IPS-15b (cell line): ENCODE results near the gene NCAPG2.

Experiments
- H3K27me3 ChIP-seq: one replicate; pipeline ENCODE4 v1.6.1; 2013; ENCODE audit warnings: low read length; ENCODE audit not compliant: control insufficient read depth, insufficient read depth
- H3K36me3 ChIP-seq: one replicate; pipeline ENCODE4 v1.6.1; 2013; ENCODE audit warnings: low read length; ENCODE audit not compliant: control insufficient read depth, insufficient read depth
- H3K4me1 ChIP-seq: one replicate; pipeline ENCODE4 v1.6.1; 2013; ENCODE audit warnings: mild to moderate bottlenecking, low read length; ENCODE audit not compliant: control insufficient read depth, insufficient read depth
- H3K4me3 ChIP-seq: one replicate; pipeline ENCODE4 v1.5.1; 2013; ENCODE audit warnings: low read depth, low read length
- H3K9ac ChIP-seq: one replicate; pipeline ENCODE4 v1.6.1; 2013; ENCODE audit warnings: low read depth, mild to moderate bottlenecking, low read length
- H3K9me3 ChIP-seq: one replicate; pipeline ENCODE4 v1.6.1; 2013; ENCODE audit warnings: mild to moderate bottlenecking, low read length; ENCODE audit not compliant: control insufficient read depth, insufficient read depth

Gene NCAPG2

DNA sequence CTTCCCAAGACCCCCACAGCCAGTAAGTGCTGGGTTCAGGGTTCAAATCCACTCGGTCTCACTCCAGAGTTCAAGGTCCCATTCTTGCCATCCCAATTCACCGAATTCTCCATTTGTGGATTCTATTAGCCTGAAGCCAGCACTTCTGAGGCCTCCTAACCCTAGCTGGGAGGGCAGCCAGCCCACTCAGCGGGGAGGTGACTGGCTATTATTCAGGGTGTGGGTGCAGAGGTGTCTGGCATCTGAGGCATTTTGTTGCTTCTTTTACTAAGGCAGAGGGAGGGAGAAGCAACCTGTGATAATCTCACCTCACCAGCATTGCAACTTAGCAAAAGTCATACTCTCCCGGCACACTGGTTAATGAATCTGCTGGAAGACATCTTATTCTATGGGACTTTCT lies 108.3 kb downstream of the NCAPG2 start:
- no peak overlapping the region for H3K9ac ChIP-seq
- H3K27me3 ChIP-seq, result peaks cover 32% of the 10 kb centered on the region
- H3K4me3 ChIP-seq, result no peak overlapping the region
- no peaks in the 10 kb centered on the region for H3K4me1 ChIP-seq
- H3K36me3 ChIP-seq, result no peaks in the 10 kb centered on the region
- no peaks in the 10 kb centered on the region for H3K9me3 ChIP-seq

DNA sequence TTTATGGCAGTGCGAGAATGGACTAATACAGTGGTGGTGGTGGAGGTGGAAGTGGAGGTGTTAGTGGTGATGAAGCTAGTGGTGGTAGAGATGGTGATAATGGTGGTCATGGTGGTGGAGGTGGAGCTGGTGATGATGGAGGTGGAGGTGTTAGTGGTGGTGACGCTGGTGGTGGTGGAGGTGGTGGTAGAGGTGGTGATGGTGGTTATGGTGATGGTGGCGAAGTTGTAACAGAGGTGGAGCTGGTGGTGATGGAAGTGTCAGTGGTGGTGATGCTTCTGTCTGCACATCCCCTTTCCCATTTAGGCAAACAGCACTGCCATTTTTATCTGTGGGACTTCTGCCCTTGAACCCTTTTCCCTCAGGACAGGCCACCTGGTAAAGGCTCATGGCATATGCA lies 109.5 kb downstream of the NCAPG2 start:
- Histone ChIP-seq H3K4me3 (no peak overlapping the region), H3K4me1 (no peaks in the 10 kb centered on the region), H3K27me3 (peaks cover 42% of the 10 kb centered on the region), H3K9me3 (no peaks in the 10 kb centered on the region), H3K9ac (no peak overlapping the region), H3K36me3 (no peaks in the 10 kb centered on the region)

DNA sequence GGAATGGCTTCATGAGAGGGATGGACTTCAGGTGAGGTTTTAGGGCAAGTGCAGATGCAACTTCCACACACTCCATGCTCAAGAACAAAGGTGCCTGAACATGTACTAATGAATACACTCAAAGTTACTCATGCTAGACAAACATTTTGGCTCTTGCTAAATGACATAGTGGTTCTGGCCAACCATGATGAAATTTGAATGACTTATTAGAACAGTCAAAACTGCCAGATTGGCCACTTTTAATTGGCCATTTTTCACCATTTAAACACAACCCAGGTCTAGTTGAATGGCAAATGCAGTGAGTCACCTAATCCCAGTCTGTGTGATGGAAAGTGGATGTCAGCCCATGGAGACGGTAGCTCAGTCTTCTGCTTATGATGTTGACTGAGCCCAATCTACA lies 112.1 kb downstream of the NCAPG2 start:
- Histone ChIP-seq H3K9ac (no peak overlapping the region), H3K4me1 (peaks cover 5% of the 10 kb centered on the region), H3K9me3 (no peaks in the 10 kb centered on the region), H3K27me3 (peaks cover 62% of the 10 kb centered on the region), H3K36me3 (no peaks in the 10 kb centered on the region), H3K4me3 (no peak overlapping the region)

- H3K27me3 ChIP-seq, result peaks cover 62% of the 10 kb centered on the region
- no peak overlapping the region for H3K9ac ChIP-seq
Measured at GRCh38 chr7:158591944-158592343, 112.7 kb downstream of the NCAPG2 start.

GRCh38 chr7:158590181-158590530 lies 114.4 kb downstream of the NCAPG2 start:
- peaks cover 5% of the 10 kb centered on the region for H3K4me1 ChIP-seq
- H3K27me3 ChIP-seq, result peaks cover 74% of the 10 kb centered on the region
- no peaks in the 10 kb centered on the region for H3K9me3 ChIP-seq
- H3K36me3 ChIP-seq, result no peaks in the 10 kb centered on the region
- no peak overlapping the region for H3K9ac ChIP-seq
- H3K4me3 ChIP-seq, result no peak overlapping the region

More at GRCh38 chr7:158591944-158592343, 112.7 kb downstream of the NCAPG2 start:
- Histone ChIP-seq H3K4me3 (no peak overlapping the region), H3K9me3 (no peaks in the 10 kb centered on the region), H3K4me1 (peaks cover 5% of the 10 kb centered on the region), H3K36me3 (no peaks in the 10 kb centered on the region)

DNA sequence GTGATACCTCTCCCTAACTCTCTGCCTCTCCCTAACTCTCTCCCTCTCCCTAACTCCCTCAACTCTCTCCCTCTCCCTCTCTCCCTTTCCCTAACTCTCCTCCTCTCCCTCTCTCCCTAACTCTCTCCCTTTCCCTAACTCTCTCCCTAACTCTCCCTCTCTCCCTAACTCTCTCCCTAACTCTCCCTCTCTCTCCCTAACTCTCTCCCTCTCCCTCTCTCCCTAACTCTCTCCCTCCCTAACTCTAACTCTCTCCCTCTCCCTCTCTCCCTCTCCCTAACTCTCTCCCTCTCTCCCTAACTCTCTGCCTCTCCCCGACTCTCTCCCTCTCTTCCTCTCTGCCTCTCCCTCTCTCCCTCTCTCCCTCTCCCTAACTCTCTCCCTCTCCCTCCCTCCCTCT lies 115.0 kb downstream of the NCAPG2 start:
- Histone ChIP-seq H3K36me3 (no peaks in the 10 kb centered on the region), H3K4me3 (no peak overlapping the region), H3K27me3 (peaks cover 76% of the 10 kb centered on the region), H3K9ac (no peak overlapping the region), H3K4me1 (peaks cover 5% of the 10 kb centered on the region), H3K9me3 (no peaks in the 10 kb centered on the region)

- Histone ChIP-seq H3K4me1 (peaks cover 5% of the 10 kb centered on the region), H3K27me3 (peaks cover 71% of the 10 kb centered on the region)
Measured at GRCh38 chr7:158588878-158589442, 115.6 kb downstream of the NCAPG2 start.

GRCh38 chr7:158588085-158588877 lies 116.3 kb downstream of the NCAPG2 start:
- Histone ChIP-seq H3K27me3 (peaks cover 66% of the 10 kb centered on the region), H3K4me3 (peak overlapping the region; percentile 32)

More at GRCh38 chr7:158588878-158589442, 115.6 kb downstream of the NCAPG2 start:
- Histone ChIP-seq H3K36me3 (no peaks in the 10 kb centered on the region), H3K9ac (no peak overlapping the region), H3K9me3 (no peaks in the 10 kb centered on the region), H3K4me3 (peak overlapping the region; percentile 32)

GRCh38 chr7:158587162-158588084 lies 117.2 kb downstream of the NCAPG2 start, which contains the start of gene PTPRN2:
Gene PTPRN2, minus strand, starts transcription at chr7:158587823.
- peaks cover 5% of the 10 kb centered on the region for H3K4me1 ChIP-seq
- H3K36me3 ChIP-seq, result no peaks in the 10 kb centered on the region
- H3K27me3 ChIP-seq, result peaks cover 59% of the 10 kb centered on the region
- no peak within 1 kb of the TSS for H3K9ac ChIP-seq
- H3K9me3 ChIP-seq, result no peaks in the 10 kb centered on the region
- peak within 1 kb of the TSS; percentile 32 for H3K4me3 ChIP-seq

More at GRCh38 chr7:158588085-158588877, 116.3 kb downstream of the NCAPG2 start:
- Histone ChIP-seq H3K9me3 (no peaks in the 10 kb centered on the region), H3K36me3 (no peaks in the 10 kb centered on the region), H3K9ac (no peak overlapping the region), H3K4me1 (peaks cover 5% of the 10 kb centered on the region)

DNA sequence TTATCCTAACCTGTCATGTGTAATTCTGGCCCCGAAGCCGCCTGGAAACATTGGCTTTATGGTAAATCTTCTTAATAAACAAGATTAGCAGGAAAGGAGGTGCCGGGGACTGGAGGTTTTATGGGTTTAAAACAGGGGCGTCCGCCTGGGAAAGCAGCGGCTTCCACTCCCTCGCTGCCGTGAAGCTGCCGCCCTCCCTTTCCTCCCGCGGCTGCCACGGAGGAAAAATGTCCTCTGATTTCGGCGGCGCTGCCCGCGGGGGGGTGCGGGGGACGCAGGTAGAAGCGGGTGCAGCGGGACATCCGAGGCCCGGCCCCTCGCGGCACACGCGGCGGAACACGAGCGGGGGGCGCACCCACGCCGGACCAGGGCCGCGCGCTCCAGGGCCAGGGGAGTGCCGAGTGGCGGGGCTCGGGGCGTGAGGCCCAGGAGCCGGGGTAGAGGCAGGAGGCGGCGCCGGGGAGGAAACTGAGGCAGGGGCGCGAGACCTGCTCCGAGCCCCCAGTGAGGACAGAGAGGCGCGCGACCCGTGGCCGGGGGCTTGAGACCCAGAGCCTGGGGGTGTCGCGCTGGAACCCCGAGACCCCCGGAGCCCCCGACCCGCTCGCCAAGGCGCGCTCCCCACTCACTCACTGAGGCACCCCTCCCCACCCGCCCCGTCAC lies 118.0 kb downstream of the NCAPG2 start:
- no peaks in the 10 kb centered on the region for H3K9me3 ChIP-seq
- peak overlapping the region; percentile 26 for H3K4me3 ChIP-seq
- no peaks in the 10 kb centered on the region for H3K36me3 ChIP-seq
- H3K27me3 ChIP-seq, result peaks cover 51% of the 10 kb centered on the region
- H3K9ac ChIP-seq, result no peak overlapping the region
- H3K4me1 ChIP-seq, result peaks cover 5% of the 10 kb centered on the region
